ENCODE data around the gene ZBBX. TPM values are rescaled to one million over a fixed set of nuclear protein-coding genes. Genes with fewer than 3 reads are reported as not detected.

Gene ZBBX
- total RNA-seq, 1 experiment from 2014 or later, result not detected

GRCh38 chr3:167375478-167375877, 4.6 kb downstream of the ZBBX start:
- H3K9me3 ChIP-seq (ENCODE audit: low read length), result no peaks in the 10 kb centered on the region
- H3K4me1 ChIP-seq (ENCODE audit: insufficient read depth, low read length), result no peaks in the 10 kb centered on the region
- ChIA-PET POLR2A (ENCODE audit: unreplicated experiment) (no interaction called here), CTCF (no interaction called here)
- no peak overlapping the region for H3K27ac ChIP-seq (ENCODE audit: low read length)
- H4K20me1 ChIP-seq (ENCODE audit: low read length), result no peaks in the 10 kb centered on the region
- no peaks in the 10 kb centered on the region for H3K27me3 ChIP-seq (ENCODE audit: low read length)
- H3K79me2 ChIP-seq (ENCODE audit: low read length), result no peaks in the 10 kb centered on the region
- H2AFZ ChIP-seq (ENCODE audit: low read length), result no peak overlapping the region
- ATAC-seq, result no peak
- H3K4me2 ChIP-seq (ENCODE audit: low read length), result no peak overlapping the region
- H3K9ac ChIP-seq (ENCODE audit: low read length), result no peak overlapping the region
- TF ChIP-seq CTCF (conservative IDR thresholded peaks at IDR 0.05; ENCODE audit: low read depth, low read length), result no peak
- no peak for TF ChIP-seq EZH2 (IDR thresholded peaks at IDR 0.05; ENCODE audit: low read length, unreplicated experiment)
- no peak for TF ChIP-seq EZH2phosphoT487 (IDR thresholded peaks at IDR 0.05; ENCODE audit: borderline replicate concordance, low read length)
- no peak overlapping the region for H3K4me3 ChIP-seq (ENCODE audit: low read length)
- no peaks in the 10 kb centered on the region for H3F3A ChIP-seq (ENCODE audit: low read length, unreplicated experiment)
- BruUV-seq (replicated peaks), result no TSS peak
- intact Hi-C loops (cut with micrococcal nuclease), result no loop called here
- H3K36me3 ChIP-seq (ENCODE audit: low read depth, low read length), result no peaks in the 10 kb centered on the region
- no peak for DNase-seq
- no peaks in the 10 kb centered on the region for H3K9me2 ChIP-seq (replicated peaks; ENCODE audit: low read length)

- ChIA-PET CTCF (no interaction called here), POLR2A (ENCODE audit: unreplicated experiment) (no interaction called here)
- no TSS peak for BruUV-seq (replicated peaks)
Observed at GRCh38 chr3:167372138-167372537, 8.0 kb downstream of the ZBBX start.

GRCh38 chr3:167361948-167362347, 18.1 kb downstream of the ZBBX start:
- intact Hi-C loops (cut with micrococcal nuclease), result no loop called here
- BruUV-seq (replicated peaks), result no TSS peak
- CTCF ChIA-PET, result no interaction called here

More at GRCh38 chr3:167372138-167372537, 8.0 kb downstream of the ZBBX start:
- no peak overlapping the region for H3K9ac ChIP-seq (ENCODE audit: low read length)
- no peaks in the 10 kb centered on the region for H4K20me1 ChIP-seq (ENCODE audit: low read length)
- no peaks in the 10 kb centered on the region for H3K4me1 ChIP-seq (ENCODE audit: insufficient read depth, low read length)
- H3F3A ChIP-seq (ENCODE audit: low read length, unreplicated experiment), result no peaks in the 10 kb centered on the region
- no peak overlapping the region for H3K27ac ChIP-seq (ENCODE audit: low read length)
- DNase-seq (no peak), ATAC-seq (no peak)
- TF ChIP-seq EZH2 (IDR thresholded peaks at IDR 0.05; ENCODE audit: low read length, unreplicated experiment) (no peak), CTCF (conservative IDR thresholded peaks at IDR 0.05; ENCODE audit: low read depth, low read length) (no peak), EZH2phosphoT487 (IDR thresholded peaks at IDR 0.05; ENCODE audit: borderline replicate concordance, low read length) (no peak)
- no peaks in the 10 kb centered on the region for H3K9me2 ChIP-seq (replicated peaks; ENCODE audit: low read length)
- no peaks in the 10 kb centered on the region for H3K36me3 ChIP-seq (ENCODE audit: low read depth, low read length)
- no peak overlapping the region for H3K4me3 ChIP-seq (ENCODE audit: low read length)
- H3K27me3 ChIP-seq (ENCODE audit: low read length), result no peaks in the 10 kb centered on the region; the same call in 1 of the 2 replicates
- H3K79me2 ChIP-seq (ENCODE audit: low read length), result no peaks in the 10 kb centered on the region
- H3K9me3 ChIP-seq (ENCODE audit: low read length), result no peaks in the 10 kb centered on the region
- H2AFZ ChIP-seq (ENCODE audit: low read length), result no peak overlapping the region
- intact Hi-C loops (cut with micrococcal nuclease), result no loop called here
- H3K4me2 ChIP-seq (ENCODE audit: low read length), result no peak overlapping the region

More at GRCh38 chr3:167361948-167362347, 18.1 kb downstream of the ZBBX start:
- Histone ChIP-seq H3K9me3 (ENCODE audit: low read length) (no peaks in the 10 kb centered on the region), H3K36me3 (ENCODE audit: low read depth, low read length) (no peaks in the 10 kb centered on the region), H2AFZ (ENCODE audit: low read length) (no peak overlapping the region), H3K9me2 (replicated peaks; ENCODE audit: low read length) (0 out of 2 replicates have a peak, but pooled peaks cover 3% of the 10 kb centered on the region), H3F3A (ENCODE audit: low read length, unreplicated experiment) (no peaks in the 10 kb centered on the region), H3K27ac (ENCODE audit: low read length) (no peak overlapping the region), H4K20me1 (ENCODE audit: low read length) (no peaks in the 10 kb centered on the region), H3K4me3 (ENCODE audit: low read length) (no peak overlapping the region), H3K4me1 (ENCODE audit: insufficient read depth, low read length) (no peaks in the 10 kb centered on the region), H3K79me2 (ENCODE audit: low read length) (no peaks in the 10 kb centered on the region), H3K27me3 (ENCODE audit: low read length) (peaks cover 5% of the 10 kb centered on the region), H3K4me2 (ENCODE audit: low read length) (no peak overlapping the region), H3K9ac (ENCODE audit: low read length) (no peak overlapping the region)
- DNase-seq, result no peak
- no peak for ATAC-seq
- POLR2A ChIA-PET (ENCODE audit: unreplicated experiment), result no interaction called here
- no peak for TF ChIP-seq EZH2phosphoT487 (IDR thresholded peaks at IDR 0.05; ENCODE audit: borderline replicate concordance, low read length)
- TF ChIP-seq CTCF (conservative IDR thresholded peaks at IDR 0.05; ENCODE audit: low read depth, low read length), result no peak
- no peak for TF ChIP-seq EZH2 (IDR thresholded peaks at IDR 0.05; ENCODE audit: low read length, unreplicated experiment)

All from PC-3 (cell line).